Stimulated activated CD4-positive, alpha-beta T cell treated with anti-CD3 and anti-CD28 coated beads, Interleukin-15, amount 100 ng/mL, for 48 hours (primary cell): Measurements from ENCODE around the gene CYP24A1.

Experiments
- DNase-seq, 2 donors: peaks; one replicate each; pipeline ENCODE4 v3.0.0-alpha.2; 2020; ENCODE audit warnings: low read depth in 2 of 2

Gene CYP24A1

GRCh38 chr20:54156981-54157835, 16.6 kb downstream of the CYP24A1 start:
- no peak for DNase-seq

- no peak for DNase-seq
These were observed 17.3 kb downstream of the CYP24A1 start for GRCh38 chr20:54156522-54156921.

- no peak for DNase-seq
These were observed 18.0 kb downstream of the CYP24A1 start for GRCh38 chr20:54155736-54156317.

GRCh38 chr20:54154439-54154838, 19.3 kb downstream of the CYP24A1 start:
- no peak for DNase-seq

- DNase-seq, result no peak
These were observed 19.9 kb downstream of the CYP24A1 start for GRCh38 chr20:54153847-54154246.

GRCh38 chr20:54153041-54153327, 20.8 kb downstream of the CYP24A1 start:
- no peak for DNase-seq

- DNase-seq, result no peak
These were observed 21.4 kb downstream of the CYP24A1 start for GRCh38 chr20:54152227-54153040.

- DNase-seq, result no peak
These were observed 22.1 kb downstream of the CYP24A1 start for GRCh38 chr20:54151511-54152226.

GRCh38 chr20:54151075-54151439, 22.7 kb downstream of the CYP24A1 start:
- no peak for DNase-seq

GRCh38 chr20:54149765-54150264, 24.0 kb downstream of the CYP24A1 start:
- no peak for DNase-seq

- DNase-seq, result no peak
These were observed 24.6 kb downstream of the CYP24A1 start for GRCh38 chr20:54148947-54149764.

- DNase-seq, result no peak
These were observed 27.1 kb downstream of the CYP24A1 start for GRCh38 chr20:54146672-54147071.

- no peak for DNase-seq
These were observed 28.9 kb downstream of the CYP24A1 start for GRCh38 chr20:54144847-54145414.

GRCh38 chr20:54140927-54141566, 32.7 kb downstream of the CYP24A1 start:
- no peak for DNase-seq

GRCh38 chr20:54140486-54140885, 33.3 kb downstream of the CYP24A1 start:
- DNase-seq, result no peak

- DNase-seq, result no peak
These were observed 33.7 kb downstream of the CYP24A1 start for GRCh38 chr20:54140067-54140466.

- no peak for DNase-seq
These were observed 34.6 kb downstream of the CYP24A1 start for GRCh38 chr20:54139188-54139587.

GRCh38 chr20:54138427-54138826, 35.4 kb downstream of the CYP24A1 start:
- DNase-seq, result no peak

- no peak for DNase-seq
These were observed 36.7 kb downstream of the CYP24A1 start for GRCh38 chr20:54137115-54137514.
